Left lung (tissue), 10 donors: Measurements from ENCODE around the gene CCT8. TPM values are rescaled to one million over a fixed set of nuclear protein-coding genes. Genes with fewer than 3 reads are reported as not detected.

Experiments
- ATAC-seq: fragments of 200-7000 bp; cut with Tn5 transposase; one replicate; pipeline ENCODE4 v1.9.1; 2020; ENCODE audit warnings: moderate library complexity
- DNase-seq, 4 donors: peaks; one replicate each; pipeline ENCODE4 v3.0.0-alpha.2; 2013 to 2020
- H3K27ac ChIP-seq, 2 donors: fragments of 200-600 bp; sonication (generic) in 1 of 2; one replicate each; pipeline versions ENCODE4 v1.5.0 to v1.8.0; 2020 to 2021
- H3K27me3 ChIP-seq, 2 donors: fragments of 200-600 bp; sonication (generic) in 1 of 2; one replicate each; pipeline versions ENCODE4 v1.5.0 to v1.8.0; 2020 to 2021
- H3K36me3 ChIP-seq, 2 donors: fragments of 200-600 bp; sonication (generic) in 1 of 2; one replicate each; pipeline versions ENCODE4 v1.5.0 to v1.8.0; 2020 to 2021
- H3K4me1 ChIP-seq, 2 donors: fragments of 200-600 bp; one replicate each; pipeline ENCODE4 v1.8.0; 2021
- H3K4me3 ChIP-seq, 2 donors: fragments of 200-600 bp; sonication (generic) in 1 of 2; one replicate each; pipeline versions ENCODE4 v1.5.0 to v1.8.0; 2020 to 2021; ENCODE audit warnings: mild to moderate bottlenecking in 1 of 2
- H3K9me3 ChIP-seq, 2 donors: fragments of 200-600 bp; sonication (generic) in 1 of 2; one replicate each; pipeline versions ENCODE4 v1.5.0 to v1.8.0; 2020 to 2021
- intact Hi-C, 2 donors: fragments of 100-400 bp; cut with DNase I; formaldehyde crosslinking; loops; one replicate each; pipeline versions ENCODE4 v1.11.2 to v1.14.2; 2022
- polyA plus RNA-seq, 6 donors: library from polyadenylated mRNA; unstranded; fragments of 120-200 nt; gene quantifications; one replicate each; pipeline ENCODE4 v1.2.1, GENCODE V29; 2013; ENCODE audit not compliant: insufficient read length in 6 of 6
- total RNA-seq, 2 donors: library from RNA; stranded (reverse); fragmentation: NEBNext Ultra II Directional; extraction: Animal tissue kit (Norgen Biotek cat#: 25700); gene quantifications; one replicate each; pipeline ENCODE4 v1.2.1, GENCODE V29; 2021
- TF ChIP-seq, protein P1 (sequence below), 2 donors: fragments of 200-600 bp; sonication (generic) in 1 of 2; IDR thresholded peaks; one replicate each; pipeline versions ENCODE4 v1.5.0 to v1.8.0; 2021; ENCODE audit warnings: antibody characterized with exemption in 2 of 2
- donor health status: DM: no; HTN: yes; CAD: no.
- donor health status: DM: no; HTN: no; CAD: no.

CCT8 gene
- total and polyA plus RNA-seq, 8 donors = 111 to 259 (median 235) TPM

DNA sequence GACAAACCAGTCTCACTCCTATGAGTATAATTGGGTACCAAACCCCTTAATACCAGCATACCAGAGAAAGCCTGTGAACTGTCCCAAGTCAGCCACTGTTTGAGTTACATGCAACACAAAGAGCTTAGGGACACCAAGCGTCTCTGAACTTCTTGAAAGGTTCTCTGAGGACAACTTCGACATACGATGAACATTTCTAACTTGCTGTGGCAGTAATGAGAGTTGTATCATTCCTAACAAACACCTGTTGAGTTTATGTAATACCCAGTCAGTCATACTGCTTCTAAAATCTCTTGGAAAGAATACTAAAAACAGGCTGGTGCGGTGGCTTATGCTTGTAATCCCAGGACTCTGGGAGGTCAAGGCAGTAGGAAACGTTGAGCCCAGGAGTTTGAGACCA lies 18.4 kb downstream of the CCT8 start:
- no peak for ATAC-seq
- no peak for DNase-seq
- no peaks in the 10 kb centered on the region for H3K4me1 ChIP-seq
- no peak overlapping the region for H3K4me3 ChIP-seq
- H3K9me3 ChIP-seq = no peaks in the 10 kb centered on the region
- TF ChIP-seq, protein P1, sequence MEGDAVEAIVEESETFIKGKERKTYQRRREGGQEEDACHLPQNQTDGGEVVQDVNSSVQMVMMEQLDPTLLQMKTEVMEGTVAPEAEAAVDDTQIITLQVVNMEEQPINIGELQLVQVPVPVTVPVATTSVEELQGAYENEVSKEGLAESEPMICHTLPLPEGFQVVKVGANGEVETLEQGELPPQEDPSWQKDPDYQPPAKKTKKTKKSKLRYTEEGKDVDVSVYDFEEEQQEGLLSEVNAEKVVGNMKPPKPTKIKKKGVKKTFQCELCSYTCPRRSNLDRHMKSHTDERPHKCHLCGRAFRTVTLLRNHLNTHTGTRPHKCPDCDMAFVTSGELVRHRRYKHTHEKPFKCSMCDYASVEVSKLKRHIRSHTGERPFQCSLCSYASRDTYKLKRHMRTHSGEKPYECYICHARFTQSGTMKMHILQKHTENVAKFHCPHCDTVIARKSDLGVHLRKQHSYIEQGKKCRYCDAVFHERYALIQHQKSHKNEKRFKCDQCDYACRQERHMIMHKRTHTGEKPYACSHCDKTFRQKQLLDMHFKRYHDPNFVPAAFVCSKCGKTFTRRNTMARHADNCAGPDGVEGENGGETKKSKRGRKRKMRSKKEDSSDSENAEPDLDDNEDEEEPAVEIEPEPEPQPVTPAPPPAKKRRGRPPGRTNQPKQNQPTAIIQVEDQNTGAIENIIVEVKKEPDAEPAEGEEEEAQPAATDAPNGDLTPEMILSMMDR (IDR thresholded peaks at IDR 0.05) = no peak
- H3K36me3 ChIP-seq = peaks cover 0 to 98% of the 10 kb centered on the region in 2 donors
- intact Hi-C loops = no loop called here
- no peak overlapping the region for H3K27ac ChIP-seq
- H3K27me3 ChIP-seq = no peaks in the 10 kb centered on the region

DNA sequence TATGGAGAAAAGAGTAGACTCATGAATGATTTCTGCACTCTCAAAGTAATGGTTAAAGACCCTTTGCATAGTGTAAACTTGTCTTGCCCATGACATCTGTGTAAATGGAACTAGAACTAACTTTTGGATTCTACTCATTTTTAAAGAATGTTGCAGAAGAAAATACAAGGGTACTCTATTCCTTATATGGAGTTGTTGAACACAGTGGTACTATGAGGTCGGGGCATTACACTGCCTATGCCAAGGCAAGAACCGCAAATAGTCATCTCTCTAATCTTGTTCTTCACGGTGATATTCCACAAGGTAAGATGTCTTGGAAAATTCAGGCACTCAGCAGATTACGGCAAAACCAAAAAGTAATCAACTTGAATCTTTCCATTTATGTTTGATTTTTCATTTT lies 19.8 kb downstream of the CCT8 start:
- intact Hi-C loops = no loop called here

DNA sequence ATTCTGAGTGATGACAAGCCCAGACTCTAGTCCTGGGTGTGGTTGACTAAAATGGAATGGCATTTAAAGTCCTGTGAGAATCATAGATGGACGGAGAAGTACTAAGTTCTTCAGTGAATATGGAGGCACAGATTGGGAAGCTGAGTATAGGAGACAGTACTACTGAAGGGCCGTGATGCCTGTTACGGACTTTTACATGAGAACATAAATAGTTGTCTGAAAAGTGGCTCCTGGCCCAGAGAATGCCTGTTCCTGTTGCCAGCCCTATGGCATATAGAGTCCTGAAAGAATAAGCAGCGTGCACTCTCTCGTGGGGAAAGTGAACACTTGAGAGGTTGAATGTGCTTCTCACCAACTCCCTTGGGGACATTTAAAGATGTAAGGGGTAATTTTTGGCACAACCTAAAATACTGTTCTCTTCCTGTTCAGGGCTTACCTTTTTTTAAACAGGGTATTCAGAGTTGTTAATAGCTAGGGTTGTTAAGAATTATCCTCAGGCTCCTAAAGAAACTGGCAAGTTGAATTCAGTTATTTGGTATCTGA lies 20.4 kb downstream of the CCT8 start:
- H3K27ac ChIP-seq = no peak overlapping the region
- no peak for ATAC-seq
- TF ChIP-seq, protein P1 (IDR thresholded peaks at IDR 0.05) = no peak
- peaks cover 0 to 98% of the 10 kb centered on the region in 2 donors for H3K36me3 ChIP-seq
- H3K4me3 ChIP-seq = no peak overlapping the region
- H3K27me3 ChIP-seq = no peaks in the 10 kb centered on the region
- H3K9me3 ChIP-seq = no peaks in the 10 kb centered on the region
- H3K4me1 ChIP-seq = no peaks in the 10 kb centered on the region
- no peak for DNase-seq
- intact Hi-C loops = no loop called here

More for the DNA sequence above, 19.8 kb downstream of the CCT8 start:
- no peak overlapping the region for H3K27ac ChIP-seq
- ATAC-seq = no peak
- no peaks in the 10 kb centered on the region for H3K4me1 ChIP-seq
- TF ChIP-seq, protein P1 (IDR thresholded peaks at IDR 0.05) = no peak
- H3K27me3 ChIP-seq = no peaks in the 10 kb centered on the region
- no peak for DNase-seq
- H3K9me3 ChIP-seq = no peaks in the 10 kb centered on the region
- no peak overlapping the region for H3K4me3 ChIP-seq
- peaks cover 0 to 98% of the 10 kb centered on the region in 2 donors for H3K36me3 ChIP-seq

DNA sequence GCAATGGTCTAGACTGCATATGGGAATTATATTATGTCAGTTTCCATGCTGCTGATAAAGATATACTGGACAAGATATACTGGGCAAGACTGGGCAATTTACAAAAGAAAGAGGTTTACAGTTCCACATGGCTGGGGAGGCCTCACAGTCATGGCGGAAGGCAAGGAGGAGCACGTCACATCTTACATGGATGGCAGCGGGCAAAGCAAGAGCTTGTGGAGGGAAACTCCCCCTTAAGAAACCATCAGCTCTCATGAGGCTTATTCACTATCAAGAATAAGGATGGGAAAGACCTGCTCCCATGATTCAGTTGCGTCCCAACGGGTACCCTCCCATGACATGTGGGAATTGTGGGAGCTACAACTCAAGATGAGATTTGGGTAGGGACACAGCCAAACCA lies 21.2 kb downstream of the CCT8 start:
- no peak for DNase-seq
- no peak overlapping the region for H3K4me3 ChIP-seq
- intact Hi-C loops = no loop called here
- ATAC-seq = no peak
- TF ChIP-seq, protein P1 (IDR thresholded peaks at IDR 0.05) = no peak
- H3K36me3 ChIP-seq = peaks cover 0 to 99% of the 10 kb centered on the region in 2 donors
- H3K27ac ChIP-seq = no peak overlapping the region
- no peaks in the 10 kb centered on the region for H3K9me3 ChIP-seq
- H3K4me1 ChIP-seq = no peaks in the 10 kb centered on the region
- no peaks in the 10 kb centered on the region for H3K27me3 ChIP-seq

DNA sequence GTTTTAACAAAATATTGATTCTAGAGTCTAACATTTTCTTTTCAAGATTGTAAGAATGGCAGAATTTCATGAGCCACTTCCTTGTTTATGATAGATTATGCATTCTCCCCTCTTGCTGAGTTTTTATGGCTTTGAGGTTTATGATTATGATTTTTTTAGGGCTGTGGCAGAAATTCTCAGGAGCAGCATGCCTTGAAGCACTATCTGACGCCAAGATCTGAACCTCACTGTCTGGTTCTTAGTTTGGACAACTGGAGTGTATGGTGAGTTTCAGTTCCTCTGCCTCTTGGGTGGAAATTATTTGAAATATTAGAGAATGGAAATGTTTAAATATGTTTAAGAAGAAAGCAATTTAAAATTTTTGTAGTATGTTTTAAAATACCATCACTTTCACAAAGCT lies 38.8 kb downstream of the CCT8 start:
- H3K27me3 ChIP-seq = no peaks in the 10 kb centered on the region
- H3K4me3 ChIP-seq = no peak overlapping the region
- H3K9me3 ChIP-seq = no peaks in the 10 kb centered on the region
- intact Hi-C loops = no loop called here
- peaks cover 0 to 98% of the 10 kb centered on the region in 2 donors for H3K36me3 ChIP-seq
- ATAC-seq (no peak), DNase-seq (no peak)
- no peaks in the 10 kb centered on the region for H3K4me1 ChIP-seq
- TF ChIP-seq, protein P1 (IDR thresholded peaks at IDR 0.05) = no peak
- H3K27ac ChIP-seq = no peak overlapping the region
